ENCODE data around the gene PCDHGA1.

The PCDHGA1 gene

DNA sequence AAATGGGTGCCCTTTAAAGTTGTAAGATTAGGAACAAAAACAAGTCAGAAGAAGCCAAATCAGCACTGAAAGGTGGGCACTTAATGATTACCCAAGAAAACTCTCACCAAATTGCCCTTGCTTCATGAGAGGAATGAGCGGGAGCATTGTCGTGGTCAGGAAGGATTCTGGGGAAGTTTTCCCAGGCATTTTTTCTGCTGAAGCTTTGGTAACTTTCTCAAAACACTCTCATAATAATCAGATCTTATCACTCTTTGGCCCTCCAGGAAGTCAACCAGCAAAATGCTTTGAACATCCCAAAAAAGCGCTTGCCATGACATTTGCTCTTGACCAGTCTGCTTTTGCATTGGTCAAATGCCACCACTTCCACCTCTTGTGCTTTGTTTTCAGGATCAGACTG lies 135.0 kb downstream of the PCDHGA1 start:
- DNase-seq, result no peak

DNA sequence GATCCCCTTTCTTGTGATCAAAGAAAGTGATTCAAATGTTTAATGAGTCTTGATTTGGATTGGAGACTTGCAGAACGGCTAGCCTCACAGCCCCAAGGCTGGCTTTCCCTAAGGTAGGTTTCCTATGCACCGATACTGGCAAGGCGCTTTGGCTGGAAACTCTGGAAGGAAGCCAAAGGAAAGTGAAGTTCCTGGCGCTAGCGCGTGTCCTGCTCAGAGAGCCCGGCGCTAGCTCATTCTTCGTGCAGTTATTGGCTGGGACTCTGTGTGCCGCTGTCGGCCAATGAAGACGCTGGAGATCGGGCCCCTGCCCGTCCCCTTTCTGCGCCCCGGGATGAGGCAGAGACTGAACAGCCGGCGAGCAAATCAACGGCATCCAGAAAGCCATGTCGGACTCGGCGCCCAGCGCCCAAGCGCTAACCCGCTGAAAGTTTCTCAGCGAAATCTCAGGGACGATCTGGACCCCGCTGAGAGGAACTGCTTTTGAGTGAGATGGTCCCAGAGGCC lies 145.4 kb downstream of the PCDHGA1 start, which contains the start of gene PCDHGC3:
Gene PCDHGC3, plus strand, starts transcription at position 342 of the 507 bp plus-strand sequence. Its CDS starts 151 bp downstream, at position 493.
- DNase-seq, result peak; percentile 80 to 94

- peak; percentile 58 to 76 for DNase-seq
These were observed 146.0 kb downstream of the PCDHGA1 start for GRCh38 chr5:141476132-141476911.

DNA sequence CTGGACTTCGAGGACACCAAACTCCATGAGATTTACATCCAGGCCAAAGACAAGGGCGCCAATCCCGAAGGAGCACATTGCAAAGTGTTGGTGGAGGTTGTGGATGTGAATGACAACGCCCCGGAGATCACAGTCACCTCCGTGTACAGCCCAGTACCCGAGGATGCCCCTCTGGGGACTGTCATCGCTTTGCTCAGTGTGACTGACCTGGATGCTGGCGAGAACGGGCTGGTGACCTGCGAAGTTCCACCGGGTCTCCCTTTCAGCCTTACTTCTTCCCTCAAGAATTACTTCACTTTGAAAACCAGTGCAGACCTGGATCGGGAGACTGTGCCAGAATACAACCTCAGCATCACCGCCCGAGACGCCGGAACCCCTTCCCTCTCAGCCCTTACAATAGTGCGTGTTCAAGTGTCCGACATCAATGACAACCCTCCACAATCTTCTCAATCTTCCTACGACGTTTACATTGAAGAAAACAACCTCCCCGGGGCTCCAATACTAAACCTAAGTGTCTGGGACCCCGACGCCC lies 146.8 kb downstream of the PCDHGA1 start:
- DNase-seq, result peak in 1 of 2 experiments; percentile 45

- peak; percentile 20 to 39 for DNase-seq
These were observed 147.5 kb downstream of the PCDHGA1 start for GRCh38 chr5:141477815-141478214.

- DNase-seq, result peak; percentile 87 to 92
These were observed 148.1 kb downstream of the PCDHGA1 start for GRCh38 chr5:141478321-141478945.

DNA sequence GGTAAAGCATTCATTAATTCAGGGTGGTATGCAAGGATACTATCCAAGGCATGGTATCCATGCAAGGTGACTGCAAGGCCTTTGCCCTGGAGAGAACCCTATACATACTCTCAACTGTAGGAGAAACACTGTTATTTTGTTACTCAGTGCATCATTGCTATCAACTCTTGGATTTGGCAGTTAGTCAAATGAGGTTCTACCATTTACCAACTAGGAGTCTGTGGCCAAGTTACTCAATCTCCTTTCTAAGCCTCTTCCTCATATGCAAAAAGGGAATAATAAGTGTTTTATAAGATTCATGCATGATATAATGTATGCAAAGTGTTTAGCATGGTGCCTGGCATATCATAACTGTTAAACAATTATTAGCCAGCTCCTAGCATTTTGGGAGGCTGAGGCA lies 149.5 kb downstream of the PCDHGA1 start:
- DNase-seq, result peak; percentile 33 to 34

GRCh38 chr5:141483902-141484301 lies 153.6 kb downstream of the PCDHGA1 start:
- DNase-seq, result peak in 1 of 2 experiments; percentile 31

DNA sequence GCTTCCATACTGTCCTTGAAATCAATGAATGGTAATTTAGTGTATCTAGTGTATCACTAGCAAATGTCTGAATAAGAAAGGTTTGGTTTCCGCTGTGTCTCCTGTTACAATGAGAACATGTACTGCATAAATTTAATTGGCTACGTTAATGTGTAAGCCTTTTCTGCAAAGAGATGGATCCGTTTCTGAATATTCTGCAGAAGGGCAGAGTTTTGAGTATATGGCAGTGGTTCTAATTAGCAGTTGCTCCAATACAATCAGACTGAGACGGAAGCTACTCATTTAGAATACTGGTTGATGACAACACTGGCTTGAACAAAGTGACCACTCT lies 154.0 kb downstream of the PCDHGA1 start:
- no peak for DNase-seq

GRCh38 chr5:141484641-141485311 lies 154.5 kb downstream of the PCDHGA1 start, which contains the start of gene PCDHGC4:
Gene PCDHGC4, plus strand, starts transcription at chr5:141485030. Its CDS starts 144 bp downstream, at chr5:141485174.
- DNase-seq, result peak; percentile 54 to 86

- no peak for DNase-seq
These were observed 155.2 kb downstream of the PCDHGA1 start for GRCh38 chr5:141485321-141486055.

- DNase-seq, result no peak
These were observed 155.8 kb downstream of the PCDHGA1 start for GRCh38 chr5:141486091-141486490.

GRCh38 chr5:141487131-141487530 lies 156.8 kb downstream of the PCDHGA1 start:
- no peak for DNase-seq

GRCh38 chr5:141488591-141489561 lies 158.6 kb downstream of the PCDHGA1 start, which contains the start of gene PCDHGC5:
Gene PCDHGC5, plus strand, starts transcription at chr5:141489081. Its CDS starts 160 bp downstream, at chr5:141489241.
- DNase-seq, result no peak

GRCh38 chr5:141489841-141490240 lies 159.5 kb downstream of the PCDHGA1 start:
- DNase-seq, result no peak

- DNase-seq, result no peak
These were observed 160.0 kb downstream of the PCDHGA1 start for GRCh38 chr5:141490271-141490670.

DNA sequence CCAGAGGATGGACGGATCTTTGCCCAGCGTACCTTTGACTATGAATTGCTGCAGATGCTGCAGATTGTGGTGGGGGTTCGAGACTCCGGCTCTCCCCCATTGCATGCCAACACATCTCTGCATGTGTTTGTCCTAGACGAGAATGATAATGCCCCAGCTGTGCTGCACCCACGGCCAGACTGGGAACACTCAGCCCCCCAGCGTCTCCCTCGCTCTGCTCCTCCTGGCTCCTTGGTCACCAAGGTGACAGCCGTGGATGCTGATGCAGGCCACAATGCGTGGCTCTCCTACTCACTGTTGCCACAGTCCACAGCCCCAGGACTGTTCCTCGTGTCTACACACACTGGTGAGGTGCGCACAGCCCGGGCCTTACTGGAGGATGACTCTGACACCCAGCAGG lies 160.5 kb downstream of the PCDHGA1 start:
- no peak for DNase-seq

GRCh38 chr5:141491323-141492167 lies 161.2 kb downstream of the PCDHGA1 start:
- DNase-seq, result no peak

DNA sequence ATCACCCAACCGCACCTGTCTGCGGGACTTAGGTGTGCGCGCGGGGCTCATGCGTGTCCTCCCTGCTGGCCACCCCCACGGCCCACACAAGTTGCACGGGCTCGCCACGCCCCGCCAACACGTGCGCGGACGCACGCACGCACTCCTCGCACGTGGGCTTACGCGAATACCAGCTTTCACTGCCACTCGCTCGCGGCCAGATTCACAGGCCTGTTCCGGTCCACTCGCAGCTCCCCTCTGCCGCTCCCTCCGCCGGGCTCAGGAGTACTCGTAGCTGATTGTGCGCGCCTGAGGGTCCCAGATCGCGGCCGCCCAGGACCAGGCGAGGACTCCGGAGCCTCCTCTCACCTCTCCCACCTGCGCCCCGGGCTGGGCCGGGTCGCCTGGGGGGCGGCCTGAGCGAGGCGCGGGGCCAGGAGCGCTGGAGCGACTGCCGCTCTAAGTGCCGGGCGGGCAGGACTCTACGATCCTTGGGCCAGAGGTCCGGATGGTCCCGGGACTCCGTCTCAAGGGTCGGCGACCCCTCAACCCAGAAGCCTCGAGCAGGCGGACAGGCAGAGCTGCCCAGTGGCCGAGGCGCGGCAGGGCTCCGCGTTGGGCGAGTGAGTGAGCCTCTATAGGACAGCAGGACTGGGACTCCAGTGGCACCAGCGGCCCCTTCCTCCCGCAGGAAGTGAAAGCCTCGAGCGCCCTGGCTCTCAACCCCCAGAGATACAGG lies 162.0 kb downstream of the PCDHGA1 start:
- DNase-seq, result no peak

All from NCI-H526 (cell line).